Adipose tissue (tissue), 3 donors: ENCODE results near the gene PFKM. TPM values are rescaled to one million over a fixed set of nuclear protein-coding genes. Genes with fewer than 3 reads are reported as not detected.
"Not testable (repeated sequence)": the region's sequence is repeated elsewhere in the genome, so short reads cannot be mapped to it uniquely, and the experiment has no call there.

Source experiments
- H3K27ac ChIP-seq: one replicate; pipeline ENCODE4 v1.5.1; 2013; ENCODE audit warnings: low read depth, low read length
- WGBS, 3 donors: extraction: QIAGEN DNeasy Blood & Tissue Kit; methylation state at CpG; one replicate each; pipeline ENCODE4 v1.1.7; 2013; 5-methylcytosine and 5-hydroxymethylcytosine counted together
- polyA plus RNA-seq, 3 donors: library from polyadenylated mRNA; stranded (reverse); fragments of 200-250 nt; gene quantifications; one replicate each; pipeline ENCODE4 v1.2.3, GENCODE V29; 2013
- donor health status: healthy with polysubstance abuse.
- donor health status: Bipolar disorder and iron deficiency.
- donor health status: healthy.

The PFKM gene
- polyA plus RNA-seq, 3 donors = 9.2 to 28.9 (median 19.1) TPM

GRCh38 chr12:48142818-48143674, 23.9 kb downstream of the PFKM start:
- WGBS, 3 donors = 85 to 88% (median 87%) methylated on average over 7 of the region's 7 CpGs
- H3K27ac ChIP-seq = no peak overlapping the region

GRCh38 chr12:48143898-48144297, 24.7 kb downstream of the PFKM start:
- no peak overlapping the region for H3K27ac ChIP-seq
- WGBS, 3 donors = 93 to 95% (median 93%) methylated on average over 2 of the region's 2 CpGs

- H3K27ac ChIP-seq = no peak overlapping the region
- 51 to 65% (median 62%) methylated on average over 1 of the region's 1 CpG for WGBS, 3 donors
Measured at GRCh38 chr12:48145981-48146380, 26.8 kb downstream of the PFKM start.

- WGBS, 3 donors = 58 to 87% (median 83%) methylated on average over 2 of the region's 2 CpGs
- H3K27ac ChIP-seq = no peak overlapping the region
Measured at GRCh38 chr12:48151103-48151771, 32.1 kb downstream of the PFKM start.

GRCh38 chr12:48155786-48156185, 36.6 kb downstream of the PFKM start:
- H3K27ac ChIP-seq = not testable (repeated sequence)
- WGBS, 3 donors = 95 to 99% (median 97%) methylated on average over 5 of the region's 5 CpGs

- H3K27ac ChIP-seq = no peak overlapping the region
- WGBS, 3 donors = 24 to 27% (median 26%) methylated on average over 8 of the region's 8 CpGs
Measured at GRCh38 chr12:48156652-48157017, 37.5 kb downstream of the PFKM start.

- no peak within 1 kb of the TSS for H3K27ac ChIP-seq
- 0 to 1% (median 1%) methylated on average over 56 of the region's 56 CpGs for WGBS, 3 donors
Measured at GRCh38 chr12:48157018-48157888, 38.1 kb downstream of the PFKM start, which contains the start of gene ASB8. TSS of gene ASB8 (minus strand) at chr12:48157515. CDS start at chr12:48153496, 4,019 bp downstream.

GRCh38 chr12:48157889-48158370, 38.8 kb downstream of the PFKM start:
- H3K27ac ChIP-seq = no peak overlapping the region
- 61 to 64% (median 61%) methylated on average over 3 of the region's 3 CpGs for whole genome bisulfite sequencing, 3 donors

- H3K27ac ChIP-seq = no peak overlapping the region
- WGBS, 3 donors = 63 to 86% (median 70%) methylated on average over 5 of the region's 5 CpGs
Measured at GRCh38 chr12:48160046-48160445, 40.9 kb downstream of the PFKM start.

- WGBS, 3 donors = 45 to 52% (median 50%) methylated on average over 2 of the region's 2 CpGs
Measured at GRCh38 chr12:48160807-48161206, 41.6 kb downstream of the PFKM start.

GRCh38 chr12:48163150-48163747, 44.1 kb downstream of the PFKM start:
- 42 to 70% (median 56%) methylated on average over 5 of the region's 5 CpGs for WGBS, 3 donors
- H3K27ac ChIP-seq = no peak overlapping the region

More at GRCh38 chr12:48160807-48161206, 41.6 kb downstream of the PFKM start:
- H3K27ac ChIP-seq = no peak overlapping the region

- H3K27ac ChIP-seq = no peak overlapping the region
- WGBS, 3 donors = 73 to 80% (median 73%) methylated on average over 2 of the region's 2 CpGs
Measured at GRCh38 chr12:48164451-48164850, 45.3 kb downstream of the PFKM start.

GRCh38 chr12:48165089-48165981, 46.2 kb downstream of the PFKM start:
- H3K27ac ChIP-seq = no peak overlapping the region
- 19 to 27% (median 21%) methylated on average over 2 of the region's 2 CpGs for WGBS, 3 donors

GRCh38 chr12:48169011-48169410, 49.8 kb downstream of the PFKM start:
- 83 to 90% (median 87%) methylated on average over 19 of the region's 19 CpGs for WGBS, 3 donors

GRCh38 chr12:48175613-48176416, 56.7 kb downstream of the PFKM start:
- 52 to 56% (median 55%) methylated on average over 3 of the region's 3 CpGs for WGBS, 3 donors
- H3K27ac ChIP-seq = no peak overlapping the region

More at GRCh38 chr12:48169011-48169410, 49.8 kb downstream of the PFKM start:
- H3K27ac ChIP-seq = no peak overlapping the region

GRCh38 chr12:48176417-48176751, 57.2 kb downstream of the PFKM start:
- H3K27ac ChIP-seq = no peak overlapping the region

- WGBS, 3 donors = 69 to 81% (median 76%) methylated on average over 4 of the region's 4 CpGs
- no peak overlapping the region for H3K27ac ChIP-seq
Measured at GRCh38 chr12:48177982-48178381, 58.8 kb downstream of the PFKM start.
